Coronary artery (tissue), 2 donors: ENCODE data around the gene ORMDL3.
"Not testable (repeated sequence)": the region's sequence is repeated elsewhere in the genome, so short reads cannot be mapped to it uniquely, and the experiment has no call there.

Source experiments
- DNase-seq: peaks from one replicate; pipeline ENCODE4 v3.0.0-alpha.2; 2017; ENCODE audit warnings: low spot score
- H3K27ac ChIP-seq, 2 donors: fragments of 200-600 bp; sonication (generic); one replicate each; pipeline ENCODE4 v1.5.1; 2016 to 2019
- H3K4me3 ChIP-seq: fragments of 200-600 bp; sonication (generic); 2 replicates; pipeline ENCODE4 v1.5.1; 2016; ENCODE audit warnings: mild to moderate bottlenecking, moderate library complexity
- TF ChIP-seq, protein P1 (sequence below): fragments of 200-600 bp; sonication (generic); IDR thresholded peaks from one replicate; pipeline ENCODE4 v1.5.1; 2019; ENCODE audit warnings: antibody characterized with exemption

Gene ORMDL3

GRCh38 chr17:39899215-39899614, 28.2 kb downstream of the ORMDL3 start:
- TF ChIP-seq, protein P1, sequence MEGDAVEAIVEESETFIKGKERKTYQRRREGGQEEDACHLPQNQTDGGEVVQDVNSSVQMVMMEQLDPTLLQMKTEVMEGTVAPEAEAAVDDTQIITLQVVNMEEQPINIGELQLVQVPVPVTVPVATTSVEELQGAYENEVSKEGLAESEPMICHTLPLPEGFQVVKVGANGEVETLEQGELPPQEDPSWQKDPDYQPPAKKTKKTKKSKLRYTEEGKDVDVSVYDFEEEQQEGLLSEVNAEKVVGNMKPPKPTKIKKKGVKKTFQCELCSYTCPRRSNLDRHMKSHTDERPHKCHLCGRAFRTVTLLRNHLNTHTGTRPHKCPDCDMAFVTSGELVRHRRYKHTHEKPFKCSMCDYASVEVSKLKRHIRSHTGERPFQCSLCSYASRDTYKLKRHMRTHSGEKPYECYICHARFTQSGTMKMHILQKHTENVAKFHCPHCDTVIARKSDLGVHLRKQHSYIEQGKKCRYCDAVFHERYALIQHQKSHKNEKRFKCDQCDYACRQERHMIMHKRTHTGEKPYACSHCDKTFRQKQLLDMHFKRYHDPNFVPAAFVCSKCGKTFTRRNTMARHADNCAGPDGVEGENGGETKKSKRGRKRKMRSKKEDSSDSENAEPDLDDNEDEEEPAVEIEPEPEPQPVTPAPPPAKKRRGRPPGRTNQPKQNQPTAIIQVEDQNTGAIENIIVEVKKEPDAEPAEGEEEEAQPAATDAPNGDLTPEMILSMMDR, result no peak
- no peak overlapping the region for H3K27ac ChIP-seq
- no peak overlapping the region for H3K4me3 ChIP-seq
- no peak for DNase-seq

DNA sequence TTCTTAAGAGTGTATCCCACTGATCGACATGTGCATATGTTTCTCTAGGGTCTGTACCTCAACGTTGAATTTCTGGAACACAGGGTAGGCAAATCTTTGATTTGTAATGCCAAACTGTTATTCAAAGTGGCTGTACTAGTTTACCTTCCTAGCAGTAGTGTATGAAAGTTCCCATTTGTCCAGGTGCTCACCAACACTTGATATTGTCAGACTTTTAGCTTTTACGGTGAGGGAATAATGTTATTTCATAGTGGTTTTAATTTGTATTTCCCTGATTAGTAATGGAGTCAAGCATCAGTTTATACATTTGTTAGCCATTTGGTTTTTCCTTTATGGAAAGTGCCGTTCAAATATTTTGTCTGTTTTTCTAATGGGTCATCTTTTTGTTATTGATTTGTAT, 29.3 kb downstream of the ORMDL3 start:
- TF ChIP-seq, protein P1, result no peak
- H3K4me3 ChIP-seq, result no peak overlapping the region
- H3K27ac ChIP-seq, result no peak overlapping the region
- DNase-seq, result no peak

DNA sequence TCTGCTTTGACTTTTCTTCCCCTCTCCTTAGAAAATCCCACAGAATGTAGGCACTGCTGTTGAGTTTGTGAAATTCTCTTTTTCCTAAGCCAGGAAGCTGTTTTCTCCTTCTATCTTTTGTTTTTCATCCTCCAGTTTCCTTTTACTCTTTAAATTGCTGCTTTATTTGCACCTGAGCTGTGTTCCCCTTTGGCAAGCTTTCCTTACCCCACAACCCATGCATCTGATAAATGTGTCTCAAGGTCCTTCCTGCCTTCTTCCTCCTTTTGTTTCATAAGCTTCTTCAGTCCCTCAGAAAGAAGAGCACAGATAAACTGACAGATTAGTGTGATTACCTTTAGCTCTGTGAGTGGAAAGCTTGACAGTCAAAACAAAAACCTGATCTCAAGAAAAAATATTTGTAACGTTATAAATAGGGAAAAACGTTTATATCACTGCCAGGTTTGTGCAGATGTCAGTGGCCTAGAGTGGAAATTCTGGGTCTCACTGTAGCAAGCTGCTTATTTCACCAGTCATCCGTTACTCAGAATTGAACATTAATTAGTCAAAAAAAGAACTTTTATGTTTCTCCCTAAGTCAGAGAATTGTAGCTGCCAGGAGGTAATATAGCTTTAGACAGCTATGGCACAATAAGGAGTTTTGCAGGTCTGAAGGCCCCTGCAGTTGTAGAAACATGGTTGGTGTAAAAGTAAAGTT, 32.6 kb downstream of the ORMDL3 start:
- Histone ChIP-seq H3K4me3 (no peak overlapping the region), H3K27ac (no peak overlapping the region)
- TF ChIP-seq, protein P1, result no peak
- DNase-seq, result no peak

- no peak for DNase-seq
- TF ChIP-seq, protein P1, result no peak
- Histone ChIP-seq H3K4me3 (no peak overlapping the region), H3K27ac (no peak overlapping the region)
Measured at GRCh38 chr17:39889200-39889599, 38.2 kb downstream of the ORMDL3 start.

GRCh38 chr17:39887078-39887477, 40.3 kb downstream of the ORMDL3 start:
- DNase-seq, result no peak
- Histone ChIP-seq H3K27ac (no peak overlapping the region), H3K4me3 (no peak overlapping the region)
- TF ChIP-seq, protein P1, result no peak

DNA sequence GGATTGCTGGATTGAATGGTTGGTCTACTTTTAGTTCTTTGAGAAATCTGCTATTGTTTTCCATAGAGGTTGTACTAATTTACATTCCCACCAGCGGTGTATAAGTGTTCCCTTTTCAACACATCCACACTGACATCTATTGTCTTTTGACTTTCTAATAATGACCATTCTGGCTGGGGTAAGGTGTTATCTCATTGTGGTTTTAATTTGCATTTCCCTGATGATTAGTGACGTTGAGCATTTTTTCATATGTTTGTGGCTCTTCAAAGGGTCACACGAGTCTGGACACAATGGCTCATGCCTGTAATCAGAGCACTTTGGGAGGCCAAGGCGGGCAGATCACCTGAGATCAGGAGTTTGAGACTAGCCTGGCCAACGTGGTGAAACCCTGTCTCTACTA, 41.3 kb downstream of the ORMDL3 start:
- not testable (repeated sequence) for DNase-seq, H3K4me3 ChIP-seq, H3K27ac ChIP-seq

GRCh38 chr17:39872751-39873150, 54.6 kb downstream of the ORMDL3 start:
- TF ChIP-seq, protein P1, result no peak
- H3K4me3 ChIP-seq, result no peak overlapping the region
- no peak for DNase-seq
- no peak overlapping the region for H3K27ac ChIP-seq
